HepG2 (cell line): ENCODE measurements around the gene VPS11. TPM values are rescaled to one million over a fixed set of nuclear protein-coding genes. Genes with fewer than 3 reads are reported as not detected.
A peak's percentile ranks its signal among the peaks of the same experiment; 100 is the strongest.

Experiments
- DRAP1 ChIP-seq: IDR thresholded peaks from 2 replicates; pipeline ENCODE4 v1.6.1; 2016; ENCODE audit warnings: missing genetic modification reagents, missing compliant biosample characterization
- EED ChIP-seq: sonication (generic); formaldehyde crosslinking; IDR thresholded peaks from 2 replicates; pipeline ENCODE4 v1.5.0; 2020; ENCODE audit warnings: mild to moderate bottlenecking, missing genetic modification reagents
- FIP1L1 ChIP-seq: fragments of 200-400 bp; formaldehyde crosslinking; IDR thresholded peaks from 2 replicates; pipeline ENCODE4 v1.6.1; 2018; ENCODE audit warnings: low read depth, mild to moderate bottlenecking, low read length, moderate library complexity, borderline replicate concordance; ENCODE audit not compliant: insufficient read depth
- FOSL2 ChIP-seq: sonication (generic); formaldehyde crosslinking; IDR thresholded peaks from 2 replicates; pipeline ENCODE4 v1.4.0; 2020; ENCODE audit warnings: missing genetic modification reagents
- GLI4 ChIP-seq: sonication (generic); formaldehyde crosslinking; IDR thresholded peaks from 2 replicates; pipeline ENCODE4 v1.5.1; 2020; ENCODE audit warnings: missing genetic modification reagents, mild to moderate bottlenecking, moderate library complexity, borderline replicate concordance
- HES4 ChIP-seq: sonication (generic); formaldehyde crosslinking; IDR thresholded peaks from 2 replicates; pipeline ENCODE4 v1.9.0; 2021; ENCODE audit warnings: mild to moderate bottlenecking, missing genetic modification reagents, borderline replicate concordance
- ISX ChIP-seq: sonication (generic); formaldehyde crosslinking; conservative IDR thresholded peaks from 2 replicates; pipeline ENCODE4 v1.5.0; 2020; ENCODE audit warnings: missing genetic modification reagents
- NAIF1 ChIP-seq: sonication (generic); formaldehyde crosslinking; IDR thresholded peaks from 2 replicates; pipeline ENCODE4 v1.5.0; 2020; ENCODE audit warnings: mild to moderate bottlenecking, missing genetic modification reagents, borderline replicate concordance
- NFE2L2 ChIP-seq: fragments of 150-350 bp; IDR thresholded peaks from 2 replicates; pipeline ENCODE4 v1.6.1; 2014; ENCODE audit warnings: low read length
- PRDM10 ChIP-seq: sonication (generic); formaldehyde crosslinking; IDR thresholded peaks from 2 replicates; pipeline ENCODE4 v1.4.0; 2020; ENCODE audit warnings: low read depth, missing genetic modification reagents
- SALL1 ChIP-seq: sonication (generic); formaldehyde crosslinking; IDR thresholded peaks from 2 replicates; pipeline ENCODE4 v1.8.0; 2022; ENCODE audit warnings: mild to moderate bottlenecking, missing genetic modification reagents
- SKI ChIP-seq: fragments of 450-650 bp; IDR thresholded peaks from one replicate; pipeline ENCODE4 v1.6.1; 2018; ENCODE audit warnings: mild to moderate bottlenecking; ENCODE audit not compliant: partially characterized antibody
- SMAD1 ChIP-seq: sonication (generic); formaldehyde crosslinking; IDR thresholded peaks from 2 replicates; pipeline ENCODE4 v1.4.0; 2020; ENCODE audit warnings: missing genetic modification reagents, low read depth, mild to moderate bottlenecking, borderline replicate concordance
- TBL1XR1 ChIP-seq: fragments of 150-350 bp; IDR thresholded peaks from 2 replicates; pipeline ENCODE4 v1.6.1; 2014; ENCODE audit warnings: borderline replicate concordance, low read length; ENCODE audit not compliant: partially characterized antibody
- ZBED4 ChIP-seq: sonication (generic); formaldehyde crosslinking; IDR thresholded peaks from 2 replicates; pipeline ENCODE4 v1.4.0; 2020; ENCODE audit warnings: missing genetic modification reagents, borderline replicate concordance
- ZNF878 ChIP-seq: sonication (generic); formaldehyde crosslinking; IDR thresholded peaks from 2 replicates; pipeline ENCODE4 v1.8.1; 2023; ENCODE audit warnings: mild to moderate bottlenecking, missing genetic modification reagents, moderate library complexity
- polyA plus RNA-seq, 8 experiments: library from polyadenylated mRNA; depleted of rRNA in 3 of 8; stranded (reverse) in 7 of 8; unstranded in 1 of 8; fragments of >200 nt; fragmentation: Illumina TruSeq in 4 of 8; extraction: Trizol in 4 of 8; gene quantifications; 2 replicates each; pipeline versions ENCODE4 v1.2.1 to v1.2.3, GENCODE V29; 2011 to 2016; ENCODE audit warnings: low read depth in 4 of 8, missing spikeins in 1 of 8, mixed read lengths in 1 of 8; ENCODE audit not compliant: insufficient read depth in 1 of 8
- total RNA-seq, 5 experiments: library from RNA; depleted of rRNA; stranded (reverse); fragments of >200 nt; fragmentation: Illumina TruSeq; extraction: Trizol; gene quantifications; 2 replicates each; pipeline ENCODE4 v1.2.3, GENCODE V29; 2016; ENCODE audit warnings: low read depth in 1 of 5
- TF ChIP-seq, protein P1 (sequence below): sonication (generic); formaldehyde crosslinking; IDR thresholded peaks from 2 replicates; pipeline ENCODE4 v1.5.0; 2020; ENCODE audit warnings: missing genetic modification reagents
- TF ChIP-seq, protein P2 (sequence below): sonication (generic); formaldehyde crosslinking; IDR thresholded peaks from 2 replicates; pipeline ENCODE4 v1.9.0; 2021; ENCODE audit warnings: missing genetic modification reagents, mild to moderate bottlenecking, borderline replicate concordance

Gene VPS11
- total and polyA plus RNA-seq, 2 of the 13 experiments (the other 11 are each of a cell fraction or from before 2014, with no cell fraction given), result 13.7 to 21.6 TPM

- TF ChIP-seq ZBED4 (no peak), SKI (no peak), NAIF1 (CRISPR knock-in tag) (no peak), TBL1XR1 (no peak), SMAD1 (0 out of 2 replicates have a peak, but pooled peaks have one; percentile 19), ZNF878 (CRISPR knock-in tag) (no peak), EED (CRISPR knock-in tag) (no peak), ISX (CRISPR knock-in tag) (no peak), SALL1 (peak; percentile 44; the same call in 1 of the 2 replicates), FIP1L1 (no peak), GLI4 (CRISPR knock-in tag) (no peak), DRAP1 (CRISPR knock-in tag) (peak; percentile 99), PRDM10 (CRISPR knock-in tag) (peak; percentile 60; the same call in 1 of the 2 replicates), HES4 (CRISPR knock-in tag) (0 out of 2 replicates have a peak, but pooled peaks have one; percentile 40), FOSL2 (CRISPR knock-in tag) (peak; percentile 13; the same call in 1 of the 2 replicates), NFE2L2 (no peak)
- TF ChIP-seq, protein P1, sequence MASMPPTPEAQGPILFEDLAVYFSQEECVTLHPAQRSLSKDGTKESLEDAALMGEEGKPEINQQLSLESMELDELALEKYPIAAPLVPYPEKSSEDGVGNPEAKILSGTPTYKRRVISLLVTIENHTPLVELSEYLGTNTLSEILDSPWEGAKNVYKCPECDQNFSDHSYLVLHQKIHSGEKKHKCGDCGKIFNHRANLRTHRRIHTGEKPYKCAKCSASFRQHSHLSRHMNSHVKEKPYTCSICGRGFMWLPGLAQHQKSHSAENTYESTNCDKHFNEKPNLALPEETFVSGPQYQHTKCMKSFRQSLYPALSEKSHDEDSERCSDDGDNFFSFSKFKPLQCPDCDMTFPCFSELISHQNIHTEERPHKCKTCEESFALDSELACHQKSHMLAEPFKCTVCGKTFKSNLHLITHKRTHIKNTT, result no peak
- TF ChIP-seq, protein P2, sequence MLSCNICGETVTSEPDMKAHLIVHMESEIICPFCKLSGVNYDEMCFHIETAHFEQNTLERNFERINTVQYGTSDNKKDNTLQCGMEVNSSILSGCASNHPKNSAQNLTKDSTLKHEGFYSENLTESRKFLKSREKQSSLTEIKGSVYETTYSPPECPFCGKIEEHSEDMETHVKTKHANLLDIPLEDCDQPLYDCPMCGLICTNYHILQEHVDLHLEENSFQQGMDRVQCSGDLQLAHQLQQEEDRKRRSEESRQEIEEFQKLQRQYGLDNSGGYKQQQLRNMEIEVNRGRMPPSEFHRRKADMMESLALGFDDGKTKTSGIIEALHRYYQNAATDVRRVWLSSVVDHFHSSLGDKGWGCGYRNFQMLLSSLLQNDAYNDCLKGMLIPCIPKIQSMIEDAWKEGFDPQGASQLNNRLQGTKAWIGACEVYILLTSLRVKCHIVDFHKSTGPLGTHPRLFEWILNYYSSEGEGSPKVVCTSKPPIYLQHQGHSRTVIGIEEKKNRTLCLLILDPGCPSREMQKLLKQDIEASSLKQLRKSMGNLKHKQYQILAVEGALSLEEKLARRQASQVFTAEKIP (CRISPR knock-in tag), result no peak
Observed at GRCh38 chr11:119029340-119030028, 38.1 kb upstream of the VPS11 start (continued).
